HEK293 (cell line): Measurements from ENCODE around the gene PPP4R4.

Experiments
- GLI4 ChIP-seq: fragments of 450-650 bp; formaldehyde crosslinking; IDR thresholded peaks from 2 replicates; pipeline ENCODE4 v1.5.1; 2016; ENCODE audit warnings: missing biosample characterization, missing genetic modification characterization
- HOXC10 ChIP-seq: sonication (generic); formaldehyde crosslinking; IDR thresholded peaks from 2 replicates; pipeline ENCODE4 v1.8.1; 2023; ENCODE audit warnings: mild to moderate bottlenecking, missing genetic modification reagents
- TF ChIP-seq, protein P1 (sequence below): fragments of 450-650 bp; formaldehyde crosslinking; IDR thresholded peaks from 2 replicates; pipeline ENCODE4 v1.5.1; 2016; ENCODE audit warnings: missing biosample characterization, missing genetic modification characterization, low read depth

DNA sequence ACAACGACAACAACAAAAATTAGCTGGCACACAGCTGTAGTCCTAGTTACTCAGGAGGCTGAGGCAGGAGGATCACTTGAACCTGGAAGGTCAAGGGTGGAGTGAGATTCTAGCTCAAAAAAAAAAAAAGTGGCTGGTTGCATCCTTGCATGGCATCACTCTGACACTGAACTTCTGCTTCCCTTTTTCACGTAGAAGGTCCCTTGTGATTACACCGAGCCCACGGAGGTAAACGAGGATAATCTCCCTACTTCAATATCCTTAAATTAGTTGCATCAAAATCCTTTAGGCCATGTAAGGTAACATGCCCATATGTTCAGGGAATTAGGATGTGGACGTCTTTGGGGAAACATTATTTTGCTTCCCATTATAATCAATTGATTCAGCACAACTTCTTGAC, 4.0 kb upstream of the PPP4R4 start:
- TF ChIP-seq HOXC10 (CRISPR knock-in tag) (no peak), GLI4 (tag by site-specific recombination) (no peak)
- TF ChIP-seq, protein P1, sequence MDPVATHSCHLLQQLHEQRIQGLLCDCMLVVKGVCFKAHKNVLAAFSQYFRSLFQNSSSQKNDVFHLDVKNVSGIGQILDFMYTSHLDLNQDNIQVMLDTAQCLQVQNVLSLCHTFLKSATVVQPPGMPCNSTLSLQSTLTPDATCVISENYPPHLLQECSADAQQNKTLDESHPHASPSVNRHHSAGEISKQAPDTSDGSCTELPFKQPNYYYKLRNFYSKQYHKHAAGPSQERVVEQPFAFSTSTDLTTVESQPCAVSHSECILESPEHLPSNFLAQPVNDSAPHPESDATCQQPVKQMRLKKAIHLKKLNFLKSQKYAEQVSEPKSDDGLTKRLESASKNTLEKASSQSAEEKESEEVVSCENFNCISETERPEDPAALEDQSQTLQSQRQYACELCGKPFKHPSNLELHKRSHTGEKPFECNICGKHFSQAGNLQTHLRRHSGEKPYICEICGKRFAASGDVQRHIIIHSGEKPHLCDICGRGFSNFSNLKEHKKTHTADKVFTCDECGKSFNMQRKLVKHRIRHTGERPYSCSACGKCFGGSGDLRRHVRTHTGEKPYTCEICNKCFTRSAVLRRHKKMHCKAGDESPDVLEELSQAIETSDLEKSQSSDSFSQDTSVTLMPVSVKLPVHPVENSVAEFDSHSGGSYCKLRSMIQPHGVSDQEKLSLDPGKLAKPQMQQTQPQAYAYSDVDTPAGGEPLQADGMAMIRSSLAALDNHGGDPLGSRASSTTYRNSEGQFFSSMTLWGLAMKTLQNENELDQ (tag by site-specific recombination), result no peak
